ENCODE measurements around the gene MAMLD1.

The MAMLD1 gene

GRCh38 chrX:150530821-150531220 lies 167.7 kb downstream of the MAMLD1 start:
- DNase-seq (ENCODE audit: low read depth, low spot score): no peak

DNA sequence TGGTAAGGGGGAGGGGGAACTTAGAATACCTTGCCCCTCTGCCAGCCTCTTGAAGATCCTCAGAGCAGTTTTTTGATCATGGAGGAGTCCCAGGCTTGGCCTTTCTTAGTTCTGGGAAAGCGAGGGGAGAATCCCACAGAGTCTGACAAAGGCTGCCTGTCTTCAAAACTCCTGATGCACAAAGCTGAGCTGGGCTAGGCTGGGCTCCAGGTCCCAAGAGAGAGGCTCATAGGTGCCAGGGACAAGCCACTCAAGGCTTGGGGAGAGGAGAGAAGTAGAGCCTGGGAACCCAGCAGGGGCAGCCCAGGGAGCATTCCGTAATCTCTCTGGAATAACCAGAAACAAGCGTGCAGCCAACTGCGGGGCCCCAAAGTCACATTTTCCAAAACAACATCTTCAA lies 168.3 kb downstream of the MAMLD1 start:
- no peak for DNase-seq (ENCODE audit: low read depth, low spot score)

DNA sequence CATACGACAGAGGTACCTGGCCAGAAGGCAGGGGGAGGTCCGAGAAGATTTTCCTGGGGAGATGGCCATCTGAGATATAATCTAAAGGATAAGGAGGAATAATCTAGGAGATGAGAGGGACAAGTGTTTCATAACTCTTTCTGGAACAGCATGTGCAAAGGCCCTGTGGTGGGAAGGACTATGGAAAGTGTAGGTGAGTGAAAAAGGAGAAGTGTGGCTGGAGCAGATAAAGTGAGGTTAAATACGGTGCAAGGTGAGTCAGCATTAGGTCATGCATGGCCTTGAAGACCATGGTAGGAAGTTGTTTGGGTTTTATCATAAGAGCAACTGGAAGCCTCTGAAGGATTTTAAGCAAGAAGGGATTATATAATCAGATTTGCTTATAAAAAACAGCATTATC lies 170.7 kb downstream of the MAMLD1 start:
- DNase-seq (ENCODE audit: low read depth, low spot score): no peak

DNA sequence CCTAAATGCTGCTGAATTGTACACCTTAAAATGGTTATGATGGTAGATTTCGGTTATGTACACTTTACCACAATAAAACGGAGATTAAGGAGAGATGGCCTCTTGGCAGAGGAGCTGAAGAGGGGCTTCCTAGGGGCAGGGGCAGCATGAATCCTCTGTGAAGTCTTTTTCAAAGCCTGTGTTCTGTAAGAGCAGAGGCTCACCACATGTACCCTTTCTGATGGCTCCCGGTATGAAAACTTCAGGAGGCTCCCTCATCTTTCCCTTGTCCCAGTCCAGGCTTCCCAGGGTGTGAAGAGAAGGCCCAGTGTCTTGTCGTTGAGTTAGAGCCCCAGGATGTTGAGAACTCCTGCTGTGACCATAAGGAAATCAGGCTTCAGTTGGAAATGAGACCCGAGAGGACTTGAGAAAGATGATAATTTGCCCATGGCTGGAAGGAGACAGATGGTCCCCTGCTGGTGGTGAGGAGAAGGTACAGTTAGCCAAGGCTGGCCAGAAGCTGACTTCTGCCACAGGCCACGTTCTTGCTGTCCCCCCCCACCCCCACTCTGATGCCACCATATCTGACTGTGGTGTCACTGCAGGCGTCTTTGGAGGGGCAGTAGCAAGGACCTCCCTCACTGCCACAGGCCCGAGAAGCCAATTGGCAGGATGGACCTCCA lies 173.5 kb downstream of the MAMLD1 start:
- no peak for DNase-seq (ENCODE audit: low read depth, low spot score)

- DNase-seq (ENCODE audit: low read depth, low spot score): no peak
Measured at GRCh38 chrX:150537851-150538250, 174.7 kb downstream of the MAMLD1 start.

DNA sequence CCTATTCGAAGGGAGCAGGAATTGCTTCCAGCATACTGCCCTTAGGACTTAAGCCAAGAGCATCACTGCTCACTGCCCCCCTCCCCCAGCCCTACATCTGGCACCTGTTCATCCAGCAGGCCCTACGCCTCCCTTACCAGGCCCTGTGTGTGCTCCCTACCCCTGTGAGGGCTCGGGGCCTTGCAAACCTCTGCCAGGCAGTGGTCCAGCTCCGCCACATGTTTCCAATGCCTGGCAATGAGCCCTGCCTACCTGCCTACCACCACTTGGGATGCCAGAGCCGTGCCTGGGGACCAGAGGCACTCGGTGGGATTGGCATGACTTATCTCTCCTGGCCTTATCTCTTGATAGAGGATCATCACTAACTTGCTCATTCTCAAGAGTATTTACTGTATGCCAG lies 177.8 kb downstream of the MAMLD1 start:
- DNase-seq (ENCODE audit: low read depth, low spot score): no peak

GRCh38 chrX:150542846-150543229 lies 179.7 kb downstream of the MAMLD1 start:
- DNase-seq (ENCODE audit: low read depth, low spot score): no peak

GRCh38 chrX:150543230-150544155 lies 180.4 kb downstream of the MAMLD1 start:
- DNase-seq (ENCODE audit: low read depth, low spot score): no peak

DNA sequence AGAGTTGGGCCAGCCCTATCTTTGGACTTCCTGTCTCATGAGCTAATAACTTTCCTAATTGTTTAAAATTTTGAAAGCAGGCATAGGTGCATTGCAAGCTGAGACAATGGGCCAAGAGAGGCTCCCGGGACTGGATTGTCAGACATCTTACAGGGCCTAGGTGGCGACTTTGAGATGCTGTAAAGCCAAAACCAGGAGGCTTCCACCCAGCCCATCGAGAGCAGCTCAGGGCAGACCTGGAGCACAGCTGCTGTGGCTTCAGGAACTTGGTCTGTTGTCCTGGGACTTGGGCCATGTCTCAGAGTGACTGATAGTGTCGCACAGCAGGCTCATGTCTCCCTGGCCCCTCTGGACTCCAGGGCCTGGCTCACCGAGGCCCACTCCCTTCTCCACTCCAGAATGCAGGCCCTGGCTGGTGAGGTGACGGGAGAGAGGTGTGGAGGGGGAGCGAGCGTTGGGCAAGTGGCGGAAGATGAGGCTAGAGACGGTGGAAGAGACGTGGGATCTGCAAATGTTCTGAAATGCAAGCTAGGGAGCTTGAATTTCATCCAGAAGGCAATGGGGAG lies 181.2 kb downstream of the MAMLD1 start:
- no peak for DNase-seq (ENCODE audit: low read depth, low spot score)

DNA sequence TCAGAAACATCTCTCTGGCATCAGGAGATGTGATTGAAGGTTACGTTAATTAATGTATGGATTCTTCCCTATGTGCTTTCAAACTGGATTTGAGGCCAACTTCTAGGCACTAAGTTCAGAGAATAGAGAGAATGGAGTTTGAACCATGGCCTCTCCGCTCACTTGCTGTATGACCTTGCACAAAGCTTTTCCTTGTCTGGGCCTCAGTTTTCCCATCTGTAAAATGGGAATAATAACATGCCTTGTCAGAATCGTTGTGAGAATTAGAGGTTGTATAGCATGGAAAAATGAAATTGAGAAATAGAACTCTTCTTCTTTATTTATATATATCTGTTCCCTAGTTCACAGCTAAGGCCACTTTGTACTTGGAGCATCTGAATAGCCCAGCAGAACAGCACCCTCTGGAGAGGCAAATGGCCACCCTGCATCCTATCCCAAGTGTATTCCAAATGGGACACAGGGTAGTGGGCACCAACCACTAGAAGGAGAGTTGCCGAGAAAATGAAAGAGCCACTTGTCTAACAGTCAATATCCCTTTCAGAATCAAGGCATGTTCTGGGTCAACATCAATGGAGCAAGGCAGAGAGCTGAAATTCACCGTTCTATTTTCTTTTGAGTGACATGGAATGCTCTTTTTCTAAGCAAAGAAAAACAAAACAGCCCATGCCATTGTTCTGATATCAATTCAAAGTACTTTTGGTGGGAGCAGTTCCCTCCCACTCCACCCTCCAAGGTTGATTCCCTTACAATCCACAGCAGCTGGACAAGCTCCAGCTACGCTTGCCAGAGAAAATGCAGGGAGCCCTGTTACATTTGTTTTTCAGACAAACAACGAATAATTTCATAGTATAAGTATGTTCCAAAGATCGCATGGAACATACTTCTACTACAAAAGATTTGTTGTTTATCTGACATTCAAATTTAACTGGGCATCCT lies 182.0 kb downstream of the MAMLD1 start:
- peak; percentile 73 for DNase-seq (ENCODE audit: low read depth, low spot score)

DNA sequence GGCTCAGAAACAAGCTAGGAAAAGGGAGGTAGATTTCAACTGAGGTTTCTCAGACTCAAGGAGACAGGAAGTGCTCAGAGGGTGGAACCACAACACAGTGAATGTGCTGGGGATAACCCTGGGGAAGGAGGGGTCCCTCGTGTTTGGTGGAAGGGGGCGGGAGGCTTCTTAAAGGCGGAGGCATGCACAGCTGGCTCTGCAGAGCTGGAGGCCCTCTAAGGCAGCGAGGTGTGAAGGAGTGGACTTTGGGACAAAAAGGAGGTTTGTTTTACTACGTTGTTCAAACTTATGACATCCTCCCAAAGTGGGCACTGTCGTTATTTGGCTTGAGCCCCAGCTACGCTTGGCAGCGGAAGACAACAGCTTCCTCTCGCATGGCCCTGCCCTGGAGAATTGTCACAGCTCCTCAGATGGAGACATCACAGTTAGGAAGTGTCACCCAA lies 183.6 kb downstream of the MAMLD1 start:
- no peak for DNase-seq (ENCODE audit: low read depth, low spot score)

- DNase-seq (ENCODE audit: low read depth, low spot score): peak; percentile 62
Measured at GRCh38 chrX:150547375-150548115, 184.4 kb downstream of the MAMLD1 start.

DNA sequence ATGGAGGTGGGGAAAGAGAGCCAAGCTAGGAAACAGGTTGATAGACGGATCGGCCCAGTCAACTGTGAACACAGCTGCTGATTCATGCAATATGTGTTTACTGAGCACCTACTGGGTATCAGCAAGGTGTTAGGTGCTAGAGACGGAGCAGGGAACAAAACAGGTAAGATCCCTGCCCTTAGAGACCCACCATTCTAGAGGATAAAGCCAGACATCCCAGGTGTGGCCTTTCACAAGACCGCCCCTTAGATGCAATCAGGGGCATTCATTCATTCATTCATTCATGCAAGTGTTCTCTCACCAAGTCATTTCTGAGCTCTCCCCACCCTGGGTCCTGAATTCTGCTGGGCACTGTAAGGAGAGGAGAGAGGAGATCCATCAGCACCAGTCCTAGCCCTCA lies 185.1 kb downstream of the MAMLD1 start:
- no peak for DNase-seq (ENCODE audit: low read depth, low spot score)

- peak; percentile 54 for DNase-seq (ENCODE audit: low read depth, low spot score)
Measured at GRCh38 chrX:150548684-150549083, 185.6 kb downstream of the MAMLD1 start.

DNA sequence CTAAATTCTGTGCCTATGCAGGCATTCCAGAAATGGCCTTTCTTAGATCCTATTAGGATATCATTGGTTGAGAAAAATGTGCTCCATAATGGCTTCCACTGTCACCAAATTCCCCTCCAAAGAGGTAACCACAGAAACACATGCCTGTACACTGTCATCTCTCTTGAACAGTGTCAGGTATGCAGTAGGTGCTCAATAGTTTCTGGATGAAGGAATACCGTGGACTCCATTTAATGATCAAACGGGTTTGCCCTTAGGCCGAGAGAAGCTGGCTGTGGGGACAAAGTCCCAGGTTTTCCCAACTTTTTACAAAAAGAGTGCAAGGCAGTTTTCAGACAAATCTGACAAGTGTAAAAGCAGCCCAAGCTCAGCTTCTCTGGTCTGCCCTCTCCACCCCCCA lies 188.8 kb downstream of the MAMLD1 start:
- no peak for DNase-seq (ENCODE audit: low read depth, low spot score)

DNA sequence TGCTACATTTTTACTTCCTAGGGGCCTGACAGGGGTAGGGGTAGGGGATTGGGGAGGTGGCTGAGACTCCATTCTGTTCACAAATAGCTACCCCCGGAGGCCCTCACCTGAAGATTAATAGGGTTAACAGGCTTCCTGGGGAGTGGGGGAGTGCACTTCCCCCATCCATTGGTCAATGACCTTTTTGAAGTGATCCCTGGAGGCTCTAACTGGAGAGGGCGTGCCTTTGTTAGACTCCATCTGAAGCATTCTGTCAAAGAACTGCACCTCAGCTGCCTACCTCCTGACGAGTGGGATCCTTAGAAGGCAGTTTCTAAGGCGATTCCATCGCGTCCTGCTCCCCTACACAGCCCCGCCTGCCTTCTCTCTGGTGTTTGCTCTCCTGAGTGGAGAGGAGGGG lies 195.3 kb downstream of the MAMLD1 start:
- DNase-seq (ENCODE audit: low read depth, low spot score): no peak
